Stimulated activated CD8-positive, alpha-beta memory T cell treated with anti-CD3 and anti-CD28 coated beads, Interleukin-7, amount 100 ng/mL, for 1 hour (primary cell): Measurements from ENCODE around the gene CARMIL1.

Experiments
- DNase-seq, 2 donors: peaks; one replicate each; pipeline ENCODE4 v3.0.0-alpha.2; 2020; ENCODE audit warnings: low read depth in 2 of 2

Gene CARMIL1

GRCh38 chr6:25613415-25613814, 334.2 kb downstream of the CARMIL1 start:
- DNase-seq: no peak

DNA sequence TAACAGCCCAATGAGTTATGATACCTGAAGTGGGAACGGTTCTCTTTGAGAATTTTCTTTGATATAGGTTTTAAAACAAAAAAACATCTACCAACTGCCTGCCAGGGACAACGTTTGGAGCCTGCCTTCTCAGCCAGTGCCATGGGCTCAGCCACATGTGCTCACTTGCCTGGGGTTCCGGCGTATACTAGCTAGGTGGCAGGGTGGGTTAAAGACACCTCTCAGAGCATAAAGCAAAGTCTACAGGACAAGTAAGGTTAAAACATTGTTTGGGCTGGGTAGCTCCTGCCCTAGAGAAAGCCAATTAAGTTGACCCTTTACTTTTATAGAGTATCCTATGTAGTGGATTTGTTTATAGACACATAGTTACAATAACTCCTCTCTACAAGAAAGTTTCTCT, 334.9 kb downstream of the CARMIL1 start:
- DNase-seq: no peak

GRCh38 chr6:25615471-25615870, 336.3 kb downstream of the CARMIL1 start:
- DNase-seq: no peak

- no peak for DNase-seq
Observed at GRCh38 chr6:25617997-25618396, 338.8 kb downstream of the CARMIL1 start.

- DNase-seq: no peak
Observed at GRCh38 chr6:25619217-25619616, 340.0 kb downstream of the CARMIL1 start.

- no peak for DNase-seq
Observed at GRCh38 chr6:25620391-25620790, 341.2 kb downstream of the CARMIL1 start.

DNA sequence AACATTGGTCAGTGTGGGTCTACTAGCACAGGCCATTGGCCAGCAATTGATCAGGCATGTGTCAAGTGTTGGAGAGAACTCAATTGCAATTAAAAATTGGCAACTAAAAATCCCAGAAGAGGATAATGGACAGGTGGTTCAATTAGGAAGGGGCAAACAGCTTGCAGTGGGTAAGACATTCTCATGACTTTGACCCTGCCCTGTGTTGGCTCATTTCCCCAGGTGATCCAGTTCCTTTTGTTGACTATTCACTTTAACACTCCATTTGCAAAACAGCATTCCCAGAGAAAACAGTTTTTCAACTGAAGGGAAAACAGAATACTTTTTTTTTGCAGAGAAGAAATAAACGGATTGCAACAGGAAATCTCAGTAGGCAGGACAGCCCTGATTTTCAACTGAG, 343.9 kb downstream of the CARMIL1 start:
- DNase-seq: no peak

DNA sequence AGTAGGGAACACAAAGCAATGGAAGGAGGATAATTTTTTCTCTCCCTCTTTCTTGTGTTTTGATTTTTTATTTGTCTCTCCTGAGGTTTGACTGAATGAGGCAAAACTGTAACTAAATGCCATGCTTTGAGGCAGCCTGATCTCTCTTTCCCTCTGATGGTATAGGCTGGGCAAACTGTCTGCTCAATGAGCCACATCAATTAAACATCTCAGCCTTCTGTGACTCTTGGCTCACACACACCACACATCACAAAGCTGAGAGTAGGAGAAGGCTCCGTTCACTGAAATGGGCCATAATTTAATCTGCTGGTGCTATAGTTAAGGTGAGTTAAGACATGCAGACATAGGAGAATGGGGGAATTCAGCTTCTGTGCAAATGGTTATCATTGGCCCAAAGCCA, 344.7 kb downstream of the CARMIL1 start:
- DNase-seq: no peak

- DNase-seq: no peak
Observed at GRCh38 chr6:25627001-25627400, 347.8 kb downstream of the CARMIL1 start.

DNA sequence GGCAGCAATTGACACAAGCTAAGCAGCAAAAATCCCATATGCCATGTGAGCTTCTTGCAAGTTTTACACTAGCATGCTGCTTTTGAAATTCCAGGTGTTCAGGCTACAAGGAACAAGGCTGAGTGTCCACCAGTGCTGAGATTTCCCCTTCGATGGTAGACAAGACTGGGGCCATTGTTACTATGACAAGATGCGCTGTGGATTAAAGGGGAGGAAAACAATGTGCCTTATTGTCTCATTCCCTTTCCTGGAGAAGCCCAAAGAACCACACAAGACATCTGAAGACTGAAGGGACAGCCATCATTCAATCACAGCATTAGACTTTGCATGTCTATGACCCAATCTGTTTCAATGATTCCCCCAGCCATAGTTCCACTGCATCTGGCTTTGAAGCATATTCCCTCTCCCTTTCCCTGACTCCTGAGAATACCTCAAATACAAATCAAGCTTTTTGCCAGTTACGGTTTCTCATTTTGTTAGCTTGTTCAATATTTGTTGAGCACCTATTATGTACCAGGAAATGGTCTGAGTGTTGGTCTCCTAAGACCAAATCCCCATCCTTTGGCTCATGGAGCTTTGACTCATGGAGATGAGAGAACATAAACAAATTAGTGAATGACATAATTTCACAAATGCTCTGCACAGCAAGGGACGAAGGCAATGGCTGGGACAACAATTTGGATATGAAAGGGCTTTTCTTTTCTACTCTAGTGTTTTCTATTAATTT, 349.5 kb downstream of the CARMIL1 start:
- no peak for DNase-seq

DNA sequence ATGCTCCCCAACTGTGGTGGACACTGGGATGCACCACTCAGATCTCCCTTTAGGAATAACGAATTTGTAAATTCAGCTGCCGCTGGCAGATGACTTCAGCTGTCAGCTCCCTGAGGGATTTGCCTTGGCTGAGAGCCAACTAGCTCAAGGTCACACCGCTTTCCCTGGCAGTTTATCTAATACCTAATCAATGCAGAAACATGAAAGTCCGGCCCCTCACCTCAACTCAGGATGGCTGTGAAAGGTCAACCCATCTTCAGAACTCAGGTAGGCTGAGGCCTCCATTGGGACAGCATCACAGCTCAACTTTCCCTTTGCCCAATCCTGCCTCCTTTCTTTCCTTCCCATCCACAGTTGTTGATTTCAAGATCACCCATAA, 350.0 kb downstream of the CARMIL1 start:
- no peak for DNase-seq

- no peak for DNase-seq
Observed at GRCh38 chr6:25630508-25631278, 351.5 kb downstream of the CARMIL1 start.

GRCh38 chr6:25635886-25636317, 356.7 kb downstream of the CARMIL1 start:
- DNase-seq: no peak

DNA sequence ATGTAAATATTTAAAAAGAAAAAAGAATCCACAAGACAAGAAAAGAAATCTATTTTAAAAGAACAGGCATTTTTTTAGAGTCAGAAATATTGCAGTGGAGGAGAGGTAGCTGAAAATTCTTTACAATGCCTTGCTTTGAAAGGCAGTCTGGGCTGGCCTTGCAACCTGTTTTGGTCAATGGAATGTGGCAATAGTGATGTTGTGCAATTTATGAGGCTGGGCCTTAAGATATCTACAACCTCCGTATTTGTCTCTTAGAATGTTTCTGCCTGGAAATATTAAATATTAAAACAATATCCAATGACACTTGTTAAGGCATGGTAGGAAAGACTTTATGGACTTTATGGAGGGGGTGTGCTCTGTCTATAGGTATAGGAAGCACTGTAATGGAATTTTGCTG, 358.0 kb downstream of the CARMIL1 start:
- DNase-seq: no peak

DNA sequence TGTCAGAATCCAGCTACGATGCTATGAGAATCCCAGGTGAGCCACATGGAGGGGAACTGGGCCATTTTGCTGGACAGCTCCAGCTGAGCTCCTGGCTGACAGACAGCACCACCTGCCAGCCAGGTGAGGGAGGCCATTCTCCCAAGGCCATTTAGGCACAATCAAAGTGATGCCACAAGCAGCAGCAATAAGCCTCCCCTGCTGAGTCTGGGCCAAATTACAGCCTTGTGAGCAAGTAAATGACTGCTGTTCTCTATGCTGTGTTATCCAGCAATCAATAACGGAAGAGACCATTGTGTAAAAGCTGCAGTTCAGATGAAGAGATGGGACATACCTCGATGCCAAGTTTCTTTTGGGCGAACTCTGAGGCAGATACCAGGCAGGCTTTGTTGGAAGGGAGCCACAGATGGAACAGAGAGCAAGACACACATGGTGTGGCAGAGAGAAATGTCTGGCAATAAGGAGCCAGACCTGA, 358.8 kb downstream of the CARMIL1 start:
- no peak for DNase-seq

DNA sequence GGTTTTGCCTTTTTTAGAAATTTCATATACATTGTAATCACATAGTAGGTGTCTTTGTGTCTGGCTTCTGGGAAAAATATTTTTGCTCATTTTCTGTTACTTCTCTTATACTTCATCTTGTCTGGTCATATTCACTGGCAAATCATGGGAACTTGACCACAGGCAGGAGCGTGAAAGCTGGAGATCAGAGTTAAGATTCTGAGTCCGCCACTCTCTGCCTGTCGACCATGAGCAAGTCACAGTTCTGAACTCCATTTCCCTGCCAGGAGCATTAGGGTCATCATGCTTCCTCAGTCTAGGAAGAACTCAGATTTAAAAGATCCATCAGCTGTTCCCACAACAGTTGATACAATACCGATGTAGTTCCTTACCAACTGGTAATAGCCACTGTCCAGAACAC, 360.5 kb downstream of the CARMIL1 start:
- DNase-seq: no peak

DNA sequence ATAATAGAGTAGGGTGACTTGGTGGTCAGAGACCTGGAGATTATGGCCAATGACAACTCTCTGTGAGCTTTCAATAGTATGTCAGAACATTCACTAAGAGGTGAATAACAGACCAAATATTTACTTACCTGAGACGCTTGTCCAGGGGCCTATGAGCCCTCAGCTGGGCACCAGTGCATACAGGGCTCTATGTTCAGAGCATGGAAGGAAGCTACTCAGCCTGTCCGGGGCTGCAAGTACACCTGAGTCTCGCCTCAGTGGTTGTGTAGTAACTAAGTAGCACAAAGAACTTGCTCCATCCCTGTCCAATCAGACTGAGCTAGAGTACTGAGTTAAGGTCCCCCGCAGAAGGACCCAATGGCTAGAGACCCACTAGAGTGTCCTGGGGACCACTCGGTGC, 361.3 kb downstream of the CARMIL1 start:
- no peak for DNase-seq

- DNase-seq: no peak
Observed at GRCh38 chr6:25640891-25641290, 361.7 kb downstream of the CARMIL1 start.

DNA sequence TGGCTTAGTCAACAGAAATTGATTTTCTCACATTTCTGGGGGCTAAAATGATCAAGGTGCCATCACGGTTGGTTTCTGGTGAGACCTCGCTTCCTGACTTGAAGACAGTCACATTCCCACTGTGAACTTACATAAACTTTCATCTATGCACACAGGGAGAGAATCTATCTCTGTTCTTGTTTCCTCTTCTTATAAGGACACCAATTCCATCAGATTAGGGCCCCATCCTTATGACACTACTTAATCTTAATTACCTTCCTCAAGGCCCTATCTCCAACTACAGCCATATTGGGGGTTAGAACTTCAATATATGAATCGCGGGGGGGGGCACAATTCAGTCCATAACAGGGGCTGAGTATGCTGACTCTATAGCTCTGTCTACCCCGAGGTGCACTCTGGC, 362.2 kb downstream of the CARMIL1 start:
- no peak for DNase-seq

GRCh38 chr6:25641940-25642666, 362.9 kb downstream of the CARMIL1 start:
- no peak for DNase-seq

- no peak for DNase-seq
Observed at GRCh38 chr6:25642667-25643328, 363.6 kb downstream of the CARMIL1 start.

- no peak for DNase-seq
Observed at GRCh38 chr6:25645916-25646315, 366.7 kb downstream of the CARMIL1 start.
